ENCODE results near the gene ATG5. TPM values are rescaled to one million over a fixed set of nuclear protein-coding genes. Genes with fewer than 3 reads are reported as not detected.

The ATG5 gene
- total RNA-seq, 1 experiment from 2014 or later = 37.5 TPM

DNA sequence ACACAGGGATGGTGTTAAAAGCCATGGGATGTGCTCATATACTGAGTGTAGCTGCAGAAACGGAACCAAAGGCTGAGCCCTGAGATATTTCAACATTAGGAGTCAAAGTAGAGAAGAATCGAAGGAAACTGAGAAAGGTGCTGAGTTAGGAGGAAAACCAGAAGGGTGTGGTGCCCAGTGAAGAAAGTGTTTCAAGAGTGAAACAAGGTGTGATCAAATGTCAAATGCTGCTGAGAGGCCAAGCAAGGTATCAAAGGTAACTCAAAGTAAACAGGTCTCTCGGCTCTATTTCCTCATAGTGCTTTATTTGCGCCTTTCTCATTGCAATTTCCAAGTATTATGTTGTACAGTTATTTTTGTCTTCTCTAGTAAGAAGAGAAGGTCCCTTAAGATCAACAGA, 145.4 kb downstream of the ATG5 start:
- no peaks in the 10 kb centered on the region for H3K27me3 ChIP-seq (ENCODE audit: control insufficient read depth, insufficient read depth, low read length)
- no peaks in the 10 kb centered on the region for H3K36me3 ChIP-seq (replicated peaks; ENCODE audit: control insufficient read depth, insufficient read depth, low read length)
- H3K4me3 ChIP-seq (ENCODE audit: insufficient read depth, low read depth, low read length) = no peak overlapping the region
- DNase-seq = no peak

- no peaks in the 10 kb centered on the region for H3K27me3 ChIP-seq (ENCODE audit: control insufficient read depth, insufficient read depth, low read length)
- H3K4me3 ChIP-seq (ENCODE audit: insufficient read depth, low read depth, low read length) = no peak overlapping the region
- no peak for DNase-seq
- H3K36me3 ChIP-seq (replicated peaks; ENCODE audit: control insufficient read depth, insufficient read depth, low read length) = no peaks in the 10 kb centered on the region
These were observed 146.7 kb downstream of the ATG5 start for GRCh38 chr6:106178900-106179299.

DNA sequence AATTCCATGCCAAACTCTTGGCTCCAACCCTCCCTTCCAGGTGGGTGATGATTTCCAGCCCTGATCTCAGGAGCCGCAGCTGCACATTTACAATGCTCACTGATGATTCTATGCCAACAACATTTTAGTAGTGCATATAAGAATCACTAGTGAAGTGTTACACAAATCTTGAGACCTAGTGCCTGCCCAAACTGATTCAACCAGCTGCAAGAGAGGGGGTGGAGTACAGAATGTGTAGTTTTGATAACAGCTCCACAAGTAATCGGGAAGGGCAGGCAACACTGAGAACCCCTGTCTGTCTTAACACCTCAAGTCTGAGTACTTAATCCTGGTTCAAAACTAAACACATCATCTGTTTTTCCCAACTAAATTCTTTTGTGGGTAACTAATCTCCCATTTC, 147.8 kb downstream of the ATG5 start:
- Histone ChIP-seq H3K36me3 (replicated peaks; ENCODE audit: control insufficient read depth, insufficient read depth, low read length) (no peaks in the 10 kb centered on the region), H3K27me3 (ENCODE audit: control insufficient read depth, insufficient read depth, low read length) (no peaks in the 10 kb centered on the region), H3K4me3 (ENCODE audit: insufficient read depth, low read depth, low read length) (no peak overlapping the region)
- no peak for DNase-seq

DNA sequence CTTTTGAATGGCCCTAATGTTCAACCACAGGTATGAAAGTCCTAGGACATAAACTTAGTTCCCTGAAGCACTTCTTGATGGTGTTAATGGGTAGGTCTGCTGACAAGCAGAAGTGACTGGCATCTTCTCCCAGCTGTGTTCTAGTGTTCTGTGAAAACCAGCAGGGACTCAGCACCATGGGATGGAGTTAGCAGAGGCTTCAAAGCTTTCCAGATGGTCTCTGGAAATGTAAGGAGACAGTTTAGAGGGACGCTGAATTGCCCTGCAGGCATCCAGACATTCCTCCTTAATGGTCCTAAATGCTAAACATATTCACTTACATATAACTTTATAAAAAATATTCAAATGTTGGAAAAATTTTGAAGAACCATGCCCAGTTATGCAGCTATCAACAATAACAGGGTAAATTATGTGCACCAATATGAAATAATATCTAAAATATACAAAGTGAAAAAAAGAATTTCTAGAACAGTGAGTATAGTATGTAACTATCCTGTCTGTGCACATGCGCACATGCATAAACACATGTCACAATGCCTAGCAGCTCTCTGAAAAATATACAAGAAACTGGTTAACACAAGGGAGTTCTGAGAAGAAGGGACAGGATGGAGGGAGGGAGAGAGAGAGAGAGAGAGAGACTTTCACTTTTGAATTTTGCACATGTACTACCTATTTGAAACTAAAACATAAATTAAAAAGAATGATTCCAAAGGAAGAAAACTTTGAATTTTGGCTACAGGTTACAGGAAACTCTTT, 152.3 kb downstream of the ATG5 start:
- Histone ChIP-seq H3K4me3 (ENCODE audit: insufficient read depth, low read depth, low read length) (no peak overlapping the region), H3K27me3 (ENCODE audit: control insufficient read depth, insufficient read depth, low read length) (no peaks in the 10 kb centered on the region), H3K36me3 (replicated peaks; ENCODE audit: control insufficient read depth, insufficient read depth, low read length) (no peaks in the 10 kb centered on the region)
- no peak for DNase-seq

GRCh38 chr6:106170030-106170791, 155.3 kb downstream of the ATG5 start:
- Histone ChIP-seq H3K27me3 (ENCODE audit: control insufficient read depth, insufficient read depth, low read length) (no peaks in the 10 kb centered on the region), H3K36me3 (replicated peaks; ENCODE audit: control insufficient read depth, insufficient read depth, low read length) (no peaks in the 10 kb centered on the region), H3K4me3 (ENCODE audit: insufficient read depth, low read depth, low read length) (no peak overlapping the region)
- DNase-seq = no peak

DNA sequence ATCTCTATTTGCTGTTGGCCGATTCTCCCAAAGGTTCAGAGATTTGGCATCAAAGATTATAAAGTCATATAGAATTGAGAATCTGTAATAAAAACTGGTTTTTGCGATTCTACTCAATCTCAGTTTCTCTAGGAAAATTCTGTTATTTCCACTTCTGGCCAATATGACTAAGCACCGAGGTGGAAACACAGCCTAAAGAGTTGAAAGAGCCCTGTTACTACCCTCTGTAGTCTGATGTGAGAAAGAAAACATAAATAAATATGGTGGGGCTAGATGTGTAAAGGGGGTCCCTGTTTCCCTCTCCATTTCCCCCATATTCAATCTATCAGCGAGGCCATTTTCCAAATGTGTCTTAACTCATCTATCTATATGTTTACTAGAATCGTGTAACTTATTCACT, 156.0 kb downstream of the ATG5 start:
- Histone ChIP-seq H3K36me3 (replicated peaks; ENCODE audit: control insufficient read depth, insufficient read depth, low read length) (no peaks in the 10 kb centered on the region), H3K4me3 (ENCODE audit: insufficient read depth, low read depth, low read length) (no peak overlapping the region), H3K27me3 (ENCODE audit: control insufficient read depth, insufficient read depth, low read length) (no peaks in the 10 kb centered on the region)
- no peak for DNase-seq

GRCh38 chr6:106168097-106168888, 157.3 kb downstream of the ATG5 start:
- Histone ChIP-seq H3K27me3 (ENCODE audit: control insufficient read depth, insufficient read depth, low read length) (no peaks in the 10 kb centered on the region), H3K4me3 (ENCODE audit: insufficient read depth, low read depth, low read length) (no peak overlapping the region), H3K36me3 (replicated peaks; ENCODE audit: control insufficient read depth, insufficient read depth, low read length) (no peaks in the 10 kb centered on the region)
- no peak for DNase-seq

DNA sequence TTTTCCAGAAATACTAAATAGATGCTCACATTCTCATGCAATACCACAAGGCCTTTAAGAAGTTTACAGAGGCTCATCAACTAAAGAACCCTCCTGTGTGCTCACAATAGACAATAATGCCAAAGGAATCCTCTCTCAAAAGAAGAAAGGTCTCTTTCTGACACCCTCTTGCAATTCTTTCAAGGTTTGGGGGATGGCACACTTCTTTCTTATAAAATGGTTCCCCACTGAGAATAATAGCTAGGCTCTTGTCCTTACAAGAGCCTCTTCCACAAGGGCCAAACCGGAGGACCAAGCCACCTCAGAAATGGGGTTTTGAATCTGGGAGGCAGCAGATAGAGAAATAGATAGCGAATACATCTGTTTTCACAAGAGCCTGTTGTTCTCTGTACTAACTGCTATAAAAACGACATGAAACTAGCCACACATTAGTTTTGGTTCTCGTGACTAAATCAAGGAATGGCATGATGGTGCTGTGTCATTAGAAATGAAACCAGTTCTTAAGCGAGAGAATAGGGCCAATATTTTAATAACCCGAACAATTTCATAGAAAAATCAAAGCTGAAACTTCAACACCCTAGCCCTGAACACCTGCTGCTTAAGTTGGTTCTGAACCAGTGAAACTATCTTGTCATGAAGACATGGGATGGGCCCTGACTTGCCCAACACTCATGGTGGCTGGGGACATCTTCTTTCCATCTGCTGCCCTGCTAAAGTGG, 158.3 kb downstream of the ATG5 start:
- no peak for DNase-seq
- Histone ChIP-seq H3K36me3 (replicated peaks; ENCODE audit: control insufficient read depth, insufficient read depth, low read length) (no peaks in the 10 kb centered on the region), H3K4me3 (ENCODE audit: insufficient read depth, low read depth, low read length) (no peak overlapping the region), H3K27me3 (ENCODE audit: control insufficient read depth, insufficient read depth, low read length) (no peaks in the 10 kb centered on the region)

DNA sequence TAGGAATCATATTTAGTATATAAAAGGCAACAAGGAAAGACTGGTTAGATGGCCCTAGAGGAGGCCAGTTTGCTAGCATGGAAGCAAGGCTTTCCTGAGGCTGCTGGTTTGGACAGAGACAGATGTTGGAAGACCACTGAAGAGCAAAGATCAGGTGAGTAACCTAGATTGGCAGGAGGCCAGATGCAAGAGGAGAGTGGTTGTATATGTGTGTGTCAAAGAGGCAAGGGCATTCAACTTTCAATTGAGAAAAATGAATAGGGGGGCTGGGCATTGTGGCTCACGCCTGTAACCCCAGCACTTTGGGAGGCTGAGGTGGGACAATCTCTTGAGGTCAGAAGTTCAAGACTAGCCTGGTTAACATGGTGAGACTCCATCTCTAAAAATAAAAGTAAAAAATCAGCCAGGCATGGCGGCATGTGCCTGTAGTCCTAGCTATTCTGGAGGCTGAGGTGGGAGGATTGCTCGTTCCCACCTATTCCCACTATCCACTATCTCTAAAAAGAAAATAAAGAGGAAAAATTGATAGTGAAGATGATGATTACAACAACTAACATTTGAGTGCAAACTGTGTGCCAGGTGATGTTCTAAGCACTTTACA, 159.6 kb downstream of the ATG5 start:
- DNase-seq = no peak
- Histone ChIP-seq H3K27me3 (ENCODE audit: control insufficient read depth, insufficient read depth, low read length) (no peaks in the 10 kb centered on the region), H3K4me3 (ENCODE audit: insufficient read depth, low read depth, low read length) (no peak overlapping the region), H3K36me3 (replicated peaks; ENCODE audit: control insufficient read depth, insufficient read depth, low read length) (no peaks in the 10 kb centered on the region)

DNA sequence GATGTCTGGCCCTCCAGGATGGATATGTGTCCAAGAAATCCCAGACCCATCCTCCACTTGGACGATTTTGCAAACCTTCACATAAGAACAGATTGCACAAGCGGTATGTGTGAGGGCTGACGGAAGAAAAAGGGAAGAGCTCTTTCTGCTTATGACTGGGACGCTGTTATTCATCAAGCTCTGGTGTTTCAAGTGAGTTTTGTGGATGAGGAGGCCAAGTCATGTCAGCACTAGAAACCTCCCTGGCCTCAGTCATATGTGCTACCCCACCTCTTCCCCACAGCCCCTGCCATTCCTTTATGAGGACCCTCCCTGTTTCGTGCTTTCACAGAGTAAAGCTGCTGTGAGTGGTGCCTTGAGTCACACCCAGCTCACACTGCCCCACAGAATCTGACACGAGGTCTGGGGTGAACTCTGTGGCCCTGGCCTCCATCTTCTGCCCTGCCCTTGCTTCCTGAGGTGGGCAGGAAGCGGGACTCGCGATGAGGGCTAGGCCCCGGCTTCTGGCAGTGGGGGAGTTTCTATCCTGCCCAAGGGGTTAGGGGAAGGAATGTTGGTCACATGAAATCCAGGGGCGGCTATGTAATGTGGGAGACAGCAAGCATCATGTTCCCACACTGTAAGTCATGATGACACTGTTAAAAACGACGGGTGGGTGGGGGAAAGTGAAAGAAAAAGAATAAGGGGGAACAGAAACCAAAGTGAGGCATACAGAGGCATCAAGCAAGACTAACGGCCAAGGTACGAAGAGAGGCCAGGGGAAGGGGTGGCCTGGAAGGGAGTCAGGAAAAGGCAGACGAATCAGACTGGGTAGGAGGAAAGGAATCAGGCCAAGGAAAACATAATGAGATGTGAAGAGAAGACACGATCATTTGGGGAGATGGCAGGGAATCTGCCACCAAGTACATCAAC, 161.3 kb downstream of the ATG5 start:
- no peak overlapping the region for H3K4me3 ChIP-seq (ENCODE audit: insufficient read depth, low read depth, low read length)
- no peaks in the 10 kb centered on the region for H3K27me3 ChIP-seq (ENCODE audit: control insufficient read depth, insufficient read depth, low read length)
- no peak for DNase-seq

DNA sequence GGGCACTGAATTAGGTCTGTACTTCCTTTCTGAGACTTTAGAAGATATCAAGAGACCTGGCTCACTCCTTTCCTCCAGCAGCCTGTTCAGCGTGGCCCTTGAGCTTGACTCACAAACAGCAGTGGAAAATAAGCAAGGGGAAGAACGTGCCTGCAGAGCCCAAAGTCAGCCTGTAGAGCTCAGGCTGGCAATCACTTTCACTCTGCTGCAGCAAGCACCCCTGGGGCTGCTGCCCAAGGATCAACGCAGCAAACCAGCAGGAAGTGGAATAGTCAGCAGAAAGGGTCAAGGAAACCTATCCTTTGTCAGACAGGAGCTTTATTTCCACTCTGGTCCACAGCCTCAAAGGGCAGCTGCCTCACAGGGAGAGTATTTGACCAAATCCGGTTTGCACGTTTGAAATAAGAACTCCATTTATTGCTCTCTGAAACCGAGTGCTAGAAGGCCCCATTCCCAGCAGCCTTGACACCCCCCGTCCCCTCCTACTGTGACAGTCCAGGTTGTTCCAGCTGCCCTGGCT, 162.1 kb downstream of the ATG5 start:
- DNase-seq = peak; percentile 62
- H3K27me3 ChIP-seq (ENCODE audit: control insufficient read depth, insufficient read depth, low read length) = no peaks in the 10 kb centered on the region
- H3K4me3 ChIP-seq (ENCODE audit: insufficient read depth, low read depth, low read length) = no peak overlapping the region
- no peaks in the 10 kb centered on the region for H3K36me3 ChIP-seq (replicated peaks; ENCODE audit: control insufficient read depth, insufficient read depth, low read length)

More for the DNA sequence above, 161.3 kb downstream of the ATG5 start:
- no peaks in the 10 kb centered on the region for H3K36me3 ChIP-seq (replicated peaks; ENCODE audit: control insufficient read depth, insufficient read depth, low read length)

DNA sequence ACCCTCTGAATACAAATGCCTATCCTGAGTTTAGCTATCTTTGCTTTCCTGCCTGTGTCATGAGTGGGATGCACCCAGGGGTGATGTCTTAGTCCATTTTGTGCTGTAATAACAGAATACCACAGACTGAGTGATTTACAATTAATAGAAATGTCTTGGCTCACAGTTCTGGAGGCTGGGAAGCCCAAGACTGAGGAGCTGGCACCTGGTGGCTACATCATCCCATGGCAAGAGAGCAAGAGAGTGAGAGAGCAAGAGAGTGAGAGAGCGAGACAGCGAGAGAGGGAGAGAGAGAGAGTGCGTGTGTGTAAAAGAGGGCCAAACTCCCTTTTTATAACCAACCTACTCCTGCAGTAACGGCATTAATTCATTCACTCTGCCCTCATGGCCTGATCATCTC, 162.6 kb downstream of the ATG5 start:
- DNase-seq = no peak
- Histone ChIP-seq H3K27me3 (ENCODE audit: control insufficient read depth, insufficient read depth, low read length) (no peaks in the 10 kb centered on the region), H3K4me3 (ENCODE audit: insufficient read depth, low read depth, low read length) (no peak overlapping the region)

GRCh38 chr6:106161893-106162292, 163.7 kb downstream of the ATG5 start:
- H3K4me3 ChIP-seq (ENCODE audit: insufficient read depth, low read depth, low read length) = no peak overlapping the region
- no peaks in the 10 kb centered on the region for H3K36me3 ChIP-seq (replicated peaks; ENCODE audit: control insufficient read depth, insufficient read depth, low read length)
- no peak for DNase-seq
- H3K27me3 ChIP-seq (ENCODE audit: control insufficient read depth, insufficient read depth, low read length) = no peaks in the 10 kb centered on the region

More for the DNA sequence above, 162.6 kb downstream of the ATG5 start:
- H3K36me3 ChIP-seq (replicated peaks; ENCODE audit: control insufficient read depth, insufficient read depth, low read length) = no peaks in the 10 kb centered on the region

Data from H7 (cell line).